NCI-H1930 (cell line): ENCODE results near the gene RAD51B.

Source experiments
- DNase-seq, 2 experiments: peaks; one replicate each; lab custom pipeline; 2025; lab: John Stamatoyannopoulos, UW

The RAD51B gene

DNA sequence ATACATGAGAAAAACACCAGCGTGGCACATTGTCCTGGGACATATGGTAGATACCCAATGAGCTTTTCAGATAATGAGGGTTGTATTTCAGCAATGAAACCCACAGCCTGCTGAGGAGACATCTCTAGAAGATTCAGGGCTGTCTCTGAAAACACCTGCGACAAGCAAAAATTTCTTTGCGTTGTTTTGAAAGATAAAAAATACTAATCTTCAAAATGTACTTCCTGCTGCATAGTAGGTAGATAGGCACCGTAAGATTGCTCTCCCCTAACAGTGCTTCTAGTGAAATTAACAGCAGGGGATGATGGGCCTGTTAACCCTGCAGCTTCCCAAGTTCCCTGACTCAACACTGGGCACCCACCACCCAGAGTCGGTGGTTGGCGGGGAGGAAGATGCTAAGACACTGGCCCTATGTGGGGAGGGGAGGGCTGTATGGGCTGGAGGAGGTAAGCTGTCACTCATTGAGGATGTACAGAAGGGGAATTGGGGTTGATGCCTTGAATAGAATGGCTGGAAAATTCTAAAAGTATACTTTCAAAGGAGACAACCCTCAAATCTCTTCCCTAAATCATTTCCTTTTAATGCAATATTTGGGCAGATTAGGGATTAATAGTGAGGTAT lies 953.3 kb downstream of the RAD51B start:
- no peak for DNase-seq

DNA sequence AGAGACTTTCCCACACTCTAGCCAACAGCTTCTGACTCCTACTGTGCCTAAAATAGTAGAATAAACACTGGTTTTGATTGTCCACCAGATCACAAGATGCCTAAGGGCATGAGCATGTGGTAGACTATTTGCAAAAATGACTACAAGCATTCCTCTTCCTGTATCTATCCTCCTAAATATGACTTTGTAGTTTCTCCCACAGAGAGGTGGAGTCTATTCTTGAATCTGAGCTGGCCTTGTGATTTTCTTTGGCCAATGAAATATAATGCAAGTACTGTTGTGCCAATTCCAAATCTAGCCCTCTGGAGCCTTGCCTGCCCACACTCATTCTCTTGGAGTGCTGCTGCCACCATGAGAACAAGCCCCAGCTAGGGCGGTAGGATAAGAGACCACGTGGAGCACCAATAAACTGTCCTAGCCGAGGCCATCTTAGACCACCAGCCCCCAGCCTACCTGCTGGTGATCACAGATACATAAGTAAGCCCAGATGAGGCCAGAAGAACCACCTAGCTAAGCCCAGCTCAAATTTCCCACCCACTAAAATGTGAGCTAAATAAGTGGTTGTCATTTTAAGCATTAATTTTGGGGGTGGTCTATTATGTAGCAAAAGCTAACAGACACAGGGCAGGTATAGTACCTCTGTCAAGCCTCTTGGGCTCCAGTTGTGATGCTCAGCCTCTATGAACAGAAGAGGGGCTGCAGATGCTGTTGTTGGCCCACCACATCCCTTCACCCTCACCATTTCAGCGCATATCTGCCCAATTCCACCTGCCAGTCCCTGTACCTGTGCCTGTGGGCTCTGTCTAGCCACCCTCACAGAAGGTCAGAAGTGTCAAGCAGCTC lies 955.4 kb downstream of the RAD51B start:
- DNase-seq: no peak

DNA sequence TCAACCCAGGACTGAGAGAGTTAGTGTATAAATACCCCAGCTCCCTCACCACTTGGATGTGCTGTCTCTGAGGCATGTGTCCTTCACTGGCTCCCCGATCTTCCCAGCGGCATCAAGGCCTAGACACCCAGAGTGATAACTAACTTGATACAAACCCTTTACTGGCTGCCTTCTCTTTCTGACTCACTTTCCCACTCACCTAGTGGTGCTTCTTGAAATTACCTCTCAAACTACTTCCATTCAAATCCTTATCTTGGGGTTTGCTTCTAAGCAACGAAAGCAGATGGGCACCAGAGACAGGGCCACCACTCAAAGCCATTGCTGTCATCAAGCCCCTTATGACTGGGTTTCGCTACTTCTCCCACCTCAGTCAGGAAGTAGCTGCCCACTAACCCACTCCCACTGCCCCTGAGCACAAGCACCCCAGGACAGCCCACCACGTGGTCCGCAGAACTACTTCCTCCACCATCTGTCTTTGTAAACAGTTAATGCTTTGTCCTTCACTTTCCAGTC lies 956.1 kb downstream of the RAD51B start:
- DNase-seq: no peak

DNA sequence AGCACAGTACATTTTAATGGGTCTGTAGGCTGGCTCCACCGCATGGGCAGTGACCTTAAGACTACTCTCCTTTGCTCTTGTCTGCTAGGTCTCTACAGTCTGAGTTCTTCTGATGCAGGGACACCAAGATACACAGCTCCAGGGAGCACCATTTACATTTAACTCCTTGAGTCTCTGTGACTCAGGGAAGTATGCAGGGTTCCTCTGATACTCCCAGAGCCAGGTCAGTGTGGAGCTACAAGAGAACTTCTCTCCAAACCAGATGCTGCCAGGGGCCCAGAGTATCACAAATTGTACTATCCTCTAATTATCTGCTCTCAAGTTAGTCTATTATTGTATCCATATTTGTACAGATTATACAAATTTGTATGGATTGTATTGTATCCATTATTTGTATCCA lies 958.1 kb downstream of the RAD51B start:
- no peak for DNase-seq
